HG03196 (cell line): ENCODE data around the gene SELENOM.
"Not testable (repeated sequence)": the region's sequence is repeated elsewhere in the genome, so short reads cannot be mapped to it uniquely, and the experiment has no call there.

Source experiments
- ATAC-seq: cut with Tn5 transposase; IDR thresholded peaks from one replicate; pipeline ENCODE4 v1.9.1; 2021; ENCODE audit not compliant: unreplicated experiment

SELENOM gene

GRCh38 chr22:31133911-31134310, 26.5 kb upstream of the SELENOM start:
- ATAC-seq, result no peak

- ATAC-seq, result no peak
Measured at GRCh38 chr22:31130873-31131272, 23.5 kb upstream of the SELENOM start.

- no peak for ATAC-seq
Measured at GRCh38 chr22:31128156-31128555, 20.8 kb upstream of the SELENOM start.

GRCh38 chr22:31127181-31127772, 19.9 kb upstream of the SELENOM start:
- ATAC-seq, result no peak

GRCh38 chr22:31126869-31127175, 19.5 kb upstream of the SELENOM start:
- ATAC-seq, result no peak

GRCh38 chr22:31126128-31126868, 18.9 kb upstream of the SELENOM start:
- no peak for ATAC-seq

- ATAC-seq, result no peak
Measured at GRCh38 chr22:31125521-31126117, 18.3 kb upstream of the SELENOM start.

- ATAC-seq, result no peak
Measured at GRCh38 chr22:31124811-31125465, 17.6 kb upstream of the SELENOM start.

- ATAC-seq, result no peak
Measured at GRCh38 chr22:31124290-31124689, 16.9 kb upstream of the SELENOM start.

GRCh38 chr22:31123292-31123602, 15.9 kb upstream of the SELENOM start:
- no peak for ATAC-seq

- no peak for ATAC-seq
Measured at GRCh38 chr22:31122532-31123291, 15.3 kb upstream of the SELENOM start, which contains the start of gene INPP5J. Gene INPP5J, plus strand, starts transcription at chr22:31122966. Its CDS starts 49 bp downstream, at chr22:31123015.

GRCh38 chr22:31122196-31122531, 14.8 kb upstream of the SELENOM start:
- no peak for ATAC-seq

- ATAC-seq, result no peak
Measured at GRCh38 chr22:31121403-31121802, 14.0 kb upstream of the SELENOM start.

- ATAC-seq, result no peak
Measured at GRCh38 chr22:31120642-31121041, 13.3 kb upstream of the SELENOM start.

- no peak for ATAC-seq
Measured at GRCh38 chr22:31120230-31120629, 12.9 kb upstream of the SELENOM start.

- ATAC-seq, result no peak
Measured at GRCh38 chr22:31119026-31119717, 11.8 kb upstream of the SELENOM start.

- no peak for ATAC-seq
Measured at GRCh38 chr22:31118046-31118820, 10.9 kb upstream of the SELENOM start.

- not testable (repeated sequence) for ATAC-seq
Measured at GRCh38 chr22:31112547-31113091, 5.3 kb upstream of the SELENOM start.

GRCh38 chr22:31107894-31108218, 488 bp upstream of the SELENOM start:
- no peak for ATAC-seq

GRCh38 chr22:31106731-31107177, 614 bp downstream of the SELENOM start:
- no peak for ATAC-seq
